ENCODE data around the gene RNF128.

GRCh38 chrX:106728337-106728736, 1.8 kb downstream of the RNF128 start:
- TF ChIP-seq CTCF (IDR thresholded peaks at IDR 0.05; ENCODE audit: insufficient read depth, low read depth, low read length) (no peak), EZH2 (IDR thresholded peaks at IDR 0.05; ENCODE audit: insufficient read depth, low read length) (no peak)

Data from astrocyte (in vitro differentiated cells and primary cell).